ENCODE measurements around the gene SUMF2.
"Not testable (repeated sequence)": the region's sequence is repeated elsewhere in the genome, so short reads cannot be mapped to it uniquely, and the experiment has no call there.

The SUMF2 gene

GRCh38 chr7:56063882-56064625 lies at the start of gene SUMF2:
Gene SUMF2, plus strand, starts transcription at chr7:56064286. Its CDS starts 26 bp downstream, at chr7:56064312.
- H3K4me3 ChIP-seq (ENCODE audit: low read depth, low read length), result peak within 1 kb of the TSS; percentile 70

- H3K4me3 ChIP-seq (ENCODE audit: low read depth, low read length), result not testable (repeated sequence)
These were observed 47.1 kb upstream of the SUMF2 start for GRCh38 chr7:56017015-56017414.

DNA sequence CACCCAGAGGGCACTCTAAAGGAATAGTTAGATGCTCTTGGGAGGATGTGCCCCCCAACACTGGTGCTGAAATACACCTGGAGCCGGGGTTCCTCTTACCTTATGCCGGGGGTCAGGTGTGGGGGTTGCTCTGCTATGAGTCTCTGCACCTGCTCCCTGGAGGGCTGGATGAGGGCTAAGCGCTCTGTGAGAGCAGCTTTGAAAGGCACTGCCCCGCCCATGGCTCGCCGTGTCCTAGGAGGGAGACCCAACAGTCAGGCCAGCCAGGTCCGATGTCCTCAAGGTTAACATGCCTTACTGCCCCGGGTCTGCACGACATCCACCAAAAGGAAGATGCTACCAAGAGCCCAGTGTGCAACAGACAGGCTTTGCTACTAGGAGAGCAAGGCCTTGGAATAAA lies 44.6 kb upstream of the SUMF2 start:
- H3K4me3 ChIP-seq (ENCODE audit: low read depth, low read length), result no peak overlapping the region

DNA sequence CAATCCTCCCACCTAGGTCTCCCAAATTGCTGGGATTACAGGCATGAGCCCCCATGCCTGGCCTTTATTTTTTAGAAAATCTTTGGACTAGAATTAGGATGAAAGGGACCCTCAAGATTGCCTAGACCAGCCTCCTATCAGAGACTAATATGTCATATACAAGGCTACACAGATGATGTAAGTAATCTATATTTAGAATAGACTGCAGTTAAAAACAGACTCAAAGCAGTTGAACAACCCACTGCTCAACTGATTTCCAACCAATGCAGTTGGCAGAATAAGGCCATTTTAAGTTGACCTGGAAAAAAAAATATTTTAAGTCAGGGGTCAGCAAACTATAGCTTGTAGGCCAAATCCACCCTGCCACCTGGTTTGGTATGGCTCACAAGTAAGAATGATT lies 40.6 kb upstream of the SUMF2 start:
- no peak overlapping the region for H3K4me3 ChIP-seq (ENCODE audit: low read depth, low read length)

DNA sequence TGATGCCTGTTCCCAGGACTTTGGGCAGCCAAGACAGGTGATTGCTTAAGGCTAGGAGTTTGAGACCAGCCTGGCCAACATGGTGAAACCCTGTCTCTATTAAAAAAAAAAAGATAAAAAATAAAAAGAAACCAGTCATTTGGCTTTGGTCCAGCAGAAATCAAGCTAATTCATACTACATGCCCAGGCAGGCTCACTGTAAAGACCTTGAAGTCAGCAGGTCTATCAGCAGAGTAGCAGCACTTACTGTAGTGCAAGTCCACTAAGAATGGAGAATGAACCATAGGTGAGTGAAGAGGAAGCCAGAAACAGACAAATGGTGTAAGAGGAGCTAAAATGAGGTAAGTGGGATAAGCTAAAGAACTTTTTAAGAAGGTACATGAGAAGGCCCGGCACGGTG lies 37.5 kb upstream of the SUMF2 start:
- H3K4me3 ChIP-seq (ENCODE audit: low read depth, low read length), result no peak overlapping the region

- no peak overlapping the region for H3K4me3 ChIP-seq (ENCODE audit: low read depth, low read length)
These were observed 35.0 kb upstream of the SUMF2 start for GRCh38 chr7:56028942-56029630.

GRCh38 chr7:56030340-56030739 lies 33.7 kb upstream of the SUMF2 start:
- H3K4me3 ChIP-seq (ENCODE audit: low read depth, low read length), result no peak overlapping the region

DNA sequence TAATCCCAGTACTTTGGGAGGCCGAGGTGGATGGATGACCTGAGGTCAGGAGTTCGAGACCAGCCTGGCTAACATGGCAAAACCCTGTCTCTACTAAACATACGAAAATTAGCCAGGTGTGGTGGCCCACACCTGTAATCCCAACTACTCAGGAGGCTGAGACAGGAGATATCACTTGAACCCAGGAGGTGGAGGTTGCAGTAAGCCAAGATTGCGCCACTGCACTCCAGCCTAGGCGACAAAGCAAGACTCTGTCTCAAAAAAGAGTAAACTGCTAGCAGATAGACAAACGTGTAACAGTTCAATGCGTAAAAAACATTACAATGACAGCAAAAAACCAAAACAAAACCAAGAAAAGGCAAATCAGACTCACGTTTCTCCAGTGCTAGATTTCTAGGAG lies 32.5 kb upstream of the SUMF2 start:
- not testable (repeated sequence) for H3K4me3 ChIP-seq (ENCODE audit: low read depth, low read length)

GRCh38 chr7:56032578-56032977 lies 31.5 kb upstream of the SUMF2 start:
- peak overlapping the region; percentile 1 for H3K4me3 ChIP-seq (ENCODE audit: low read depth, low read length)

GRCh38 chr7:56033671-56034432 lies 30.2 kb upstream of the SUMF2 start:
- peak overlapping the region; percentile 83 for H3K4me3 ChIP-seq (ENCODE audit: low read depth, low read length)

GRCh38 chr7:56040730-56041129 lies 23.4 kb upstream of the SUMF2 start:
- H3K4me3 ChIP-seq (ENCODE audit: low read depth, low read length), result no peak overlapping the region

GRCh38 chr7:56045758-56046157 lies 18.3 kb upstream of the SUMF2 start:
- H3K4me3 ChIP-seq (ENCODE audit: low read depth, low read length), result not testable (repeated sequence)

DNA sequence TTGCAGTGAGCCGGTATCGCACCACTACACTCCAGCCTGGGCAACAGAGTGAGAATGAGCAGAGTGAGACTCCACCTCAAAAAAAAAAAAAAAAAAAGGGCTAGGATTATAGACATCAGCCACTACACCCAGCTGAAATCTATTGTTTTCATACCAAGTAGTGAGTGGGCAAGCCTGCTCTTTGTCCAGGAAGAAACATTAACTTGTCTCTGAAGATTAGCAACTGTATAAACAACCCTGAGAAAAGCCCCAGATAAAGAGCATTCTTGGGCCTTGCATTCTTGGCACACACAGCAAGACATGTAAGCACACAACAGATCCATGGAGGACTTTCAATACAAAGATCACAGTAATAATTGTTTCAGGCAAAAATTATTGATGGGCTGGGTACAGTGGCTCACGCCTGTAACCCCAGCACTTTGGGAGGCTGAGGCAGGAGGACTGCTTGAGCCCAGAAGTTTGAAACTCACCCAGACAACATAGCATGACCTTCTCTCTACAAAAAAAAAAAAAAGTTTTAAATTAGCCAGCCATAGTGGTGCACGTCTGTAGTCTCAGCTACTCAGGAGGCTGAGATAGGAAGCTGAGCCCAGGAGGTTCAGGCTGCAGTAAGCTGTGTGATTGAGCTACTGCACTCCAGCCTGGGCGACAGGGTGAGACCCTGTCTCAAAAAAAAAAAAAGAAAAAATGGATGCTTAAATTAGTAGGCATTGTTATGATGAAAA lies 17.2 kb upstream of the SUMF2 start:
- H3K4me3 ChIP-seq (ENCODE audit: low read depth, low read length), result no peak overlapping the region

- H3K4me3 ChIP-seq (ENCODE audit: low read depth, low read length), result not testable (repeated sequence)
These were observed 16.5 kb upstream of the SUMF2 start for GRCh38 chr7:56047446-56048116.

GRCh38 chr7:56048245-56048644 lies 15.8 kb upstream of the SUMF2 start:
- no peak overlapping the region for H3K4me3 ChIP-seq (ENCODE audit: low read depth, low read length)

- not testable (repeated sequence) for H3K4me3 ChIP-seq (ENCODE audit: low read depth, low read length)
These were observed 15.3 kb upstream of the SUMF2 start for GRCh38 chr7:56048763-56049162.

GRCh38 chr7:56051053-56051338 lies 13.1 kb upstream of the SUMF2 start:
- peak overlapping the region; percentile 54 for H3K4me3 ChIP-seq (ENCODE audit: low read depth, low read length)

DNA sequence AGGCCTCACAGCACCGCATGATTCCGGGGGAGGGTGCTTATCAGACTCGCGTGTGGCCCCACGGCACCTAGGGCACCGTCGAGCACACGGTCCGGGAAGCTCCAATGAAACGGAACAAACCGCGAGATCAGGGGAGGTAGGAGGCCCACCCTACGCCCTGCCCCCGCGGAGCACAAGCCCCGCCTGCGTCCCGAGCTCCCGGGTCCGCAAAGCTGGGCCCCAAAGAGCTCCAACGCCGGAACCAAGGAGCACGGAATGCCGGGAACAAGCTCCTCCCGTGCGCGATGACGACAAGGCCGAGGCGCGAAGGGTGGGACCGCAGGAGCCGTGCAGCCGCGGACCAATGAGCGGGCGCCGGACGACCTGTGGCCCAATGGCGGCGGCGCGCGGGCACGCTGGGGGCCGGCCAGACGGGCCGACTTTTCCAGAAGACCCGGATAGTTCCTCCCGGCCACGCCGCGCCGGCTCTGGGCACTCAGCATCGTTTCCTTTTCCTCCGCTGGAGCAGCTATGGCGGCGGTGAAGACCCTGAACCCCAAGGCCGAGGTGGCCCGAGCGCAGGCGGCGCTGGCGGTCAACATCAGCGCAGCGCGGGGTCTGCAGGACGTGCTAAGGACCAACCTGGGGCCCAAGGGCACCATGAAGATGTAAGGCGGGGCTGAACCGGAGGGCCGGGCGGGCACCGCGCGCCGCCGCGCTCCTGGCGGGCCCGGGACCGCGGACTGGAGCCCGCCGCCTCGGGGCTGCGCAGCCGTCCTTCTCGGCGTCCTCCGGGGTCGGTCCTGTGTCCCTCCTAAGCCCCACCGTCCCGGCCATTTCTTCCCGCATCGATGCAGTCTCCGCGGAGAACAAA lies 12.5 kb upstream of the SUMF2 start, which contains the start of the genes CCT6A and PSPH:
Gene CCT6A, plus strand, starts transcription at position 427 of the 853 bp plus-strand sequence. Its CDS starts 84 bp downstream, at position 511.
Gene PSPH, minus strand, starts transcription at position 106 of the 853 bp plus-strand sequence. CDS start 30,232 bp downstream, outside the sequence.
- peak within 1 kb of the TSS; percentile 94 for H3K4me3 ChIP-seq (ENCODE audit: low read depth, low read length)

DNA sequence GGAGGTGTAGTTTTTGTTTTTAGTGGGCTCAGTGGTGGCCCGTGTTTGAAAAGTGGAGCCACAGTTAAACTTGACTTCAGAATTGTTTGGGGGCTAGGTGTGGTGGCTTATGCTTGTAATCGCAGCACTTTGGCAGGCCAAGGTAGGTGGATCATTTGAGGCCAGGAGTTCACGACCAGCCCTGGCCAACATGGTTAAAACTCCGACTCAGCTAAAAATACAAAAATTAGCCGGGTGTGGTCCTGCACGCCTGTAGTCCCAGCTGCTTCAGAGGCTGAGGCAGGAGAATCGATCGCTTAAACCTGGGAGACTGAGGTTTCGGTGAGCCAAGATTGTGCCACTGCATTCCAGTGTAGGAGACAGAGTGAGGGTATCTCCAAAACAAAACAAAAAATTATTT lies 10.7 kb upstream of the SUMF2 start:
- H3K4me3 ChIP-seq (ENCODE audit: low read depth, low read length), result no peak overlapping the region

- no peak overlapping the region for H3K4me3 ChIP-seq (ENCODE audit: low read depth, low read length)
These were observed 10.1 kb upstream of the SUMF2 start for GRCh38 chr7:56053993-56054392.

All from iPS-11a (cell line).